GM12875 (cell line): ENCODE measurements around the gene COX6A2.

Experiments used
- H3K4me3 ChIP-seq: one replicate; pipeline ENCODE4 v1.5.1; 2011; ENCODE audit warnings: low read depth, low read length, control low read depth
- TF ChIP-seq, protein P1 (sequence below): IDR thresholded peaks from 2 replicates; pipeline ENCODE4 v1.5.1; 2011; ENCODE audit warnings: low read depth, mild to moderate bottlenecking, control low read depth, inconsistent platforms, low read length, moderate library complexity, borderline replicate concordance; ENCODE audit not compliant: insufficient read depth

COX6A2 gene

DNA sequence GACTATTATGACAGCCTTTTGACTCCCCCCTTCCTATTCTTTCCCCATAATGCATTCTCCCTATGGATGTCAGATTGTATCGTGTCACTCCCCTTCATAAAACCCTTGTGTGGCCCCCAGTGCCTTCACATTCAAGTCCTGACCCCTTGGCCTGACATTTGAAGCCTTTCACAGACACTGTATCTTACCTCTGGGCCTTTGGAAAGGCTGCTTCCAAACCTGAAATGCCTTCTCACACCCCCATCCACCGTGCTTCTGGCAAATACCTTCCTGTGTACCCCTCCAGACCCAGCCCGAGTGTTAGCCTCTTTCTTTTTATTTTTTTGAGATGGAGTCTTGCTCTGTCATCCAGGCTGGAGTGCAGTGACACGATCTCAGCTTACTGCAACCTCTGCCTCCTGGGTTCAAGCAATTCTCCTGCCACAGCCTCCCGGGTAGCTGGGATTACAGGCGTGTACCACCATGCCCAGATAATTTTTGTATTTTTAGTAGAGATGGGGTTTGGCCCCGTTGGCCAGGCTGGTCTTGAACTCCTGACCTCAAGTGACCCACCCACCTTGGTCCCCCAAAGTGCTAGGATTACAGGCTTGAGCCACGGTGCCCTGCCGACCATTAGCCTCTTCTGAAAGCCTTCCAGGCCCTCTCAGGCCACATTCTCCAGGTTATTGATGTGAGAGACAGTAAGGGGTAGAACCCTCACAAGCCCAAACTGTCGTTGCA, 33.2 kb upstream of the COX6A2 start:
- no peak overlapping the region for H3K4me3 ChIP-seq
- TF ChIP-seq, protein P1, sequence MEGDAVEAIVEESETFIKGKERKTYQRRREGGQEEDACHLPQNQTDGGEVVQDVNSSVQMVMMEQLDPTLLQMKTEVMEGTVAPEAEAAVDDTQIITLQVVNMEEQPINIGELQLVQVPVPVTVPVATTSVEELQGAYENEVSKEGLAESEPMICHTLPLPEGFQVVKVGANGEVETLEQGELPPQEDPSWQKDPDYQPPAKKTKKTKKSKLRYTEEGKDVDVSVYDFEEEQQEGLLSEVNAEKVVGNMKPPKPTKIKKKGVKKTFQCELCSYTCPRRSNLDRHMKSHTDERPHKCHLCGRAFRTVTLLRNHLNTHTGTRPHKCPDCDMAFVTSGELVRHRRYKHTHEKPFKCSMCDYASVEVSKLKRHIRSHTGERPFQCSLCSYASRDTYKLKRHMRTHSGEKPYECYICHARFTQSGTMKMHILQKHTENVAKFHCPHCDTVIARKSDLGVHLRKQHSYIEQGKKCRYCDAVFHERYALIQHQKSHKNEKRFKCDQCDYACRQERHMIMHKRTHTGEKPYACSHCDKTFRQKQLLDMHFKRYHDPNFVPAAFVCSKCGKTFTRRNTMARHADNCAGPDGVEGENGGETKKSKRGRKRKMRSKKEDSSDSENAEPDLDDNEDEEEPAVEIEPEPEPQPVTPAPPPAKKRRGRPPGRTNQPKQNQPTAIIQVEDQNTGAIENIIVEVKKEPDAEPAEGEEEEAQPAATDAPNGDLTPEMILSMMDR, result no peak

DNA sequence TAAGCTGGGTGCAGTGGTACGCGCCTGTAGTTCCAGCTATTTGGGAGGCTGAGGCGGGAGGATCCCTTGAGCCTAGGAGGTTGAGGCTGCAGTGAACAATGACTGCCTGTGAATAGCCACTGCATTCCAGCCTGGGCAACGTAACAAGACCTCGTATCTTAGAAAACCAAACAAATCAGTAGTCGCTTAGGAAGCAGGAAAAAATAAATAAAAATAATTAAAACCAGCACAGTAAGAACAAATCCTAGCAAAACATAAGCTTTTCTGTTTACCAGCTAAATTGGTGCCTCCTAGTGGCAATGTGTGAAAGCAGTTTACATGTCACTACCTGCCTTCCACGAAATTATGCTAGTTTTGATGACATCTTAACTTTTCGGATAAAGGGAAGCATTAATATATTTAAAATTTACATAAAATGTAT, 32.4 kb upstream of the COX6A2 start:
- TF ChIP-seq, protein P1, result peak; percentile 54; the same call in 1 of the 2 replicates
- H3K4me3 ChIP-seq, result no peak overlapping the region

DNA sequence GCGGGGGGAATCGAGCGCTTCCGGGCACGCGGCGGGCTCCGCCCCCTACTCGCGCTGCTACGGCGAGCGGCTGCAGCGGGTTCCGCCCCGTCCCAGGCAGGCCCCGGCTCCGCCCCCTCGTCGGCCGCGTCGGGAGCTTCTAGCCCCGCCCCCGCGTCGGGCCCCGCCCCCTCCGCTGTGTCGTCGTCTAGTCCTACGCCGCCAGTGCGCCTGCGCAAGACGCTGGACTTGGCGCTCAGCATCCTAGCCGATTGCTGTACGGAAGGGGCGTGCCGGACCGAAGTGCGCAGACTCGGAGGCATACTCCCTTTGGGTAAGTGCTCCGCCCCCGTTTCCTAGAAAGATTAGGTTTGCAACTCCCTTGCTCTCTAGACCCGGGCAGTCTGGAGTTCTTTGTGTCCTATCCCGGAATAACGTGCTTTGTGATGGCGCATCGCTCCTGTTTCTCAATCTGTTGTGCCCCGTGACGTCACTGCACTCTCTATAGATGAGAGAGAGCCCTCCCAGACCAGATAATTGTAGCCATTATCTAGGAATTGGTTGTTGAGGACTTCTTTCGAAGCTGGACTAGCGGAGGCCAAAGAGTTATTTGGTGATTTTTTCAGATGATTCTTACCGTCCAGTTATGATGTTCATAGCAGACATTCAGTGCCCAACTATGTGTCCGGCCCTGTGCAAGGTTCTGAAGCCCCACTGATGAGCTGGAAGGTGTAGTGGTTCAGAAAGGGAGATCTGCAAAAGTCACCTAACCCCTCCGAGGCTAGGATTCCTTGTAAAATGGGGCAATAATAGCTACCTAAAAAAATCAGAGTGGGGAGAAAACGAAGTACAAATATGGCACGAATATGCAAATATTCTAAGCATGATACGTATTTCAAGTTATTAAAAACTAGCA, 31.8 kb upstream of the COX6A2 start:
- H3K4me3 ChIP-seq, result peak overlapping the region; percentile 74
- TF ChIP-seq, protein P1, result no peak

DNA sequence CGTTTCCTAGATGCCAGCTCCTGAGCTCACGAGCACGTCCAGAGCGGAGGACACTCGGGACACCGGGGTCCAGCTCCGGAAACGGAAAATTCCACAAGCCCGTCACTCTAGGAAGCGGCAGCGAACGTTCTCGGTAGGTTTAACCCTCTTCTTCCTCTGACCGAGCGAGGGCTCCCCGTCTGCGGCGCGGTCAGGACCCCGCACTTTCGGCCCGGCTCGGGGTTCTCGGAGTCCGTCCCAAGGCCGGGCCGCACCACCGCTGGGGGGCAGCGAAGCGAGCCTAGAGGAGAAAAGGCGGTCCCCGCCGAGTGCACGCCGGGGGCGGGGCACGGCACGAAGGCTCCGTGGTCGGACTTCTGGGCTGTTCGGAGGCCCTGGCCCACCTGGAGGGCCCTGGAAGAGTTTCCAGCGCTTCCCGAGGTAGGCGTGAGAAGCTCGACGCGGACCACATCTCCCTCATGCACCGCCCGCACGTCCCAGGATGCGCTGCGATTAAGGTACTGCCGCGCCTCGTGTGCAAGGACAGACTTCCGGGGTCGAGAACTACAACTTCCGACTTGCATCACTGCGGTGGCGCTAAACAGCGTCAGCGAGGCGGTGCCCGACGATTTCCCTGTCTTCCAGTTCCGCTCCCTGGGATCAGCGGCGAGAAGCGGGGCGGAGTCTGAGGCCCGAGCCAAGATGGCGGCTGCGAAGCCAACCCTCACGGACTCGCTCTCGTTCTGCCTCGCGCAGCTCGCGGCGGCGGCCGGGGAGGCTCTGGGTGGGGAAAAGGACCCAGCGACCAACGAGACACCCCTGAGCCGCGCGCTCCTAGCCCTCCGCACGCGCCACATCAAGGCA, 30.9 kb upstream of the COX6A2 start, which contains the start of gene ARMC5:
ARMC5 (plus strand) TSS at position 658 of the 843 bp plus-strand sequence; CDS start at position 682, 24 bp downstream.
- TF ChIP-seq, protein P1, result peak; percentile 66
- peak within 1 kb of the TSS; percentile 74 for H3K4me3 ChIP-seq

DNA sequence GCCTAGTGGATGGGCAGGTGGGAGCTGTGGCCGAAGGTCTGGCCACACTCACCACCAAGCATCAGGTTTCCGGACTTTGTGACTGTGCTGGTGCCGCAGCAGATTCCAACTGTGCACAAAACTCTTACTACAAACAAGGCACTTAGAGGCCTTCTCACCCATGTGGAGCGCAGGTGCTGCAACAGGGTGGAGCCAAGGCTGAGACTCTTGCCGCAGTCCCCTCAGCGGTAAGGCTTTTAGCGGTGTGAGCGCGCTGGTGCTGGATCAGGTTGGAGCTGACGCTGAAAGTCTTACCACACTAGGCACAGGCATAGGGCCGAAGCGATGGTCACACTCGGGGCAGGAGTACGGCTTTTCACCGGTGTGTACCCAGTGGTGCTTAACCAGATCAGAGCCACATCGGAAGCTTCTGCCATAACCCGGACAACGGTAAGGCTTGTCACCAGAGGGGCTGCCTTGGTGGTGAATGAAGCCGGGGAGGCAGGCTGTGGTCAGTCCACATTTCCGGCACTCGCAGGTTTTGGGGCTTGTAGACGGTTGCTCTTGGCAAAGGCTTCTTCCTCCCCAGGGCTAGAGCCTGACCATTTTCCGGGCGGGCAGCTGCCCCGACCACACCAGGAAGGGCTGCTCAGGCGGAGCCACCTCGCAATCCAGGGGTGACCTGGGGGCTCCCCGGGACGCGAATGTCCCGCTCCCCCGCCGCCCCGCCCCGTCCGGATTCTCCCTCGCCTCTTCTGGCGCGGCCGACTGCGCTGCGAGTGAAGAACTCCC, 30.1 kb upstream of the COX6A2 start:
- TF ChIP-seq, protein P1, result 0 out of 2 replicates have a peak, but pooled peaks have one; percentile 36

DNA sequence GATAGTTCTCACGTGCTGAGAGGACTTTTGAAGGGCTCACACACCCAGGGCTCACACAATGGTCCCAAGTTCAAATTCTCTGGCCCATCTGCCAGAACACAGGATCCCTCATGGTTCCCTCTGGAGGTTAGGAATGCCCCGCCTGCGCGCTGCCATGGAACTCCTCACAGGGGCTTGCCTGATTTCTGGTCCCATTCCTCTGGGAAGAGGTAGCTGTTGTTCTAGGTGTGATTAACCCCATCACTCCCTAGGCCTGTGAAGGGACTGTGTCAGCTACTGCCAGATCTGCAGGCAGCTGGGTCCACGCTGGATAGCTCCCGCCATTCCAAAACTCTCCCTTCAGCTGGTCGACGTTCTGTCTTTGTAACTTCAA, 28.8 kb upstream of the COX6A2 start:
- H3K4me3 ChIP-seq, result no peak overlapping the region
- TF ChIP-seq, protein P1, result no peak

More for the DNA sequence above, 30.1 kb upstream of the COX6A2 start:
- peak overlapping the region; percentile 74 for H3K4me3 ChIP-seq
